GM19023 (cell line): ENCODE measurements around the gene GAB3.
"Not testable (repeated sequence)": the region's sequence is repeated elsewhere in the genome, so short reads cannot be mapped to it uniquely, and the experiment has no call there.

Experiments
- ATAC-seq: cut with Tn5 transposase; IDR thresholded peaks from one replicate; pipeline ENCODE4 v1.9.1; 2021; ENCODE audit warnings: mild to moderate bottlenecking, moderate library complexity; ENCODE audit not compliant: unreplicated experiment

GAB3 gene

DNA sequence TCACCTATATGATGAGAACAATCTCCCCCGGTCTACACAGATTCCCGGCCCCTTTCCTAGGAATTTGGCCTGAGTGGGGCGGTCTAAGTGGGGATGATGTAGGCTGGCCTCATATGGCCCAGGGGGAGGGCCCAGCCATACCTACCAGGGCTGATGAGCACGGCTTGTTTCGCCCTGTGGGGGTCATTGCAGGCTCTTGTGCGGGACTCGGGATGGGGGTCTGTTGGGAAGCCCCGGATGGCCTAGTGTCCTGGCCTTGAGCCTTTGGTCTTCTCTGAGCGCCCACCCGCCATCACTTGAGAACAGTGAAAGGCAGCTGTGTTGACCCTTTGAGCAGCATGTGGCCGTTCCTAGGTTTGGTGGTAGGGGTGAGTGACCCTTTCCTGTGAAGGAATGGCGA is 92.7 kb downstream of the GAB3 start:
- no peak for ATAC-seq

- ATAC-seq = no peak
Observed at GRCh38 chrX:154657226-154657805, 93.6 kb downstream of the GAB3 start.

GRCh38 chrX:154655786-154656185 is 95.1 kb downstream of the GAB3 start:
- no peak for ATAC-seq

DNA sequence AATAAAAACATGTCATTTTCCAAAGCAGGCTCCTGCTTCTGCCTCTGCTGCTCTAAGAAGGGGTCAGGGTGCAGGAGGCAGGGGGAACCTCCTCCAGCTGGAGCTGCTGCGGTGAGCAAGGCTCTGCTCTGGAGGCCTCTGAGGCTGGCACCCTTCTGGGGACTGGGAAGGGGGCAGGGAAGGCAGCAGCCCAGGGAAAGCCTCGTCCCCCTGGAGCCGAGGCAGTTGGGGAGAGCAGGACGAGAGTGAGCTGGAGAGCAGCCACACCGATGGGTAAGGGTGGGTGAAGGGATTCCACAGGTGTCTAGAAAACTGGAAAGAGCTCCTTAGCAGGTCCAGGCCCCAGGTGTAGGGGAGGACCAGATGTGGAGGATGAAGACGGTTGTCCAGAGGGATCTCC is 95.5 kb downstream of the GAB3 start:
- no peak for ATAC-seq

DNA sequence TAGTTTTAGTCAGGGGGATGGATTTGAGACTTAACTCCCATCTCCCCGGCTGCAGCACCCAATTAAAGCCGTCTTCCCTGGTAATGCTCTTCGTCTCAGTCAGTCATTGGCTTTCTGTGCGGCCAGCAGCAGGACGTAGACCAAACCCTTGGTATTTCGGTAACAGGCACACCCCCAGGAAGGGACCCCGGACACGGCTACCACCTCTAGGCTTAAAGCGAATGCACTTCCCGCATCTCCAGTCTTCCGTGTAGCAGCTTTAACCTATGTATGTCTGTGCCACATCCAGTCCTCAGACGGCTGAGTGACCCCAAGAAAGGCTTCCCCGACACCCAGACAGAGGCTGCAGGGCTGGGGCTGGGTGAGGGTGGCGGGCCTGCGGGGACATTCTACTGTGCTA is 96.0 kb downstream of the GAB3 start:
- ATAC-seq = no peak

- ATAC-seq = no peak
Observed at GRCh38 chrX:154654372-154654771, 96.5 kb downstream of the GAB3 start.

DNA sequence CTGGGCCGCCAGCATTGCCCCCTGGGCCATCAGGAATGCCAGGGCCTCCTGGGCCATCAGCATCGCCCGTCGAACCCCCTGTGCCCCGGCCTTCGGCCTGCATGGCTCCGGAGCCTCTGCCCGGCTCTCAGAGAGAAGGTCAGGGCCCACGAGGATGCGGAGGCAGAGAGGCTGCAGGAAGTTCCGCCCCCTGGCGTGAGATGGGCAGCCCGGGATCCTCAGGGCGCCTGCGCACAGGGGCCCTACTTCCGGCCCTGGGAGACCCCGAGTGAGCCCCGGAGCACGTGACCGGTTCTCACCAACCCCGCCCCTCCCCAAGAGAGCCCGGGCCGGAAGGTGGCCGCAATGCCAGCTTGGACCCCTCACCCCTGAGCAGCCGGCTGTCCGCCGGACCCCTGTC is 97.5 kb downstream of the GAB3 start, which contains the start of gene CTAG2:
Gene CTAG2, minus strand, starts transcription at position 167 of the 400 bp plus-strand sequence. Its CDS starts 64 bp downstream, at position 103.
- ATAC-seq = not testable (repeated sequence)

DNA sequence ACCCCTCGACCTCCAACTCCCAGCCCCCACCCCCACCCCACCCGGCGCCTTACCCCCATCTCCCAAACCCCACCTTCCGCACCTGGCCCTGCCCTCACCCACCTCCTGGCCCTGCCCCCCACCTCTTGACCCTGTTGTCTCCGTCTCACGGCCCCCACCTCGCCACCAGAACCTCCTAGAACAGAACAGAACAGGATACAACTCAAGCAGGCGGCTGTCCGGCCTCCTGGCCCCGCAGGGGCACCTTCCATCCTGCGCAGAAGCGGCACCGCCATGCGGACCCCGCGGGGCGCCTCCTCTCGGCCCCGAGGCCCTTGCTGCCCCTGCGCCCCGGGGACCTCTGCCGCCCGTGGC is 97.9 kb downstream of the GAB3 start:
- ATAC-seq = no peak

DNA sequence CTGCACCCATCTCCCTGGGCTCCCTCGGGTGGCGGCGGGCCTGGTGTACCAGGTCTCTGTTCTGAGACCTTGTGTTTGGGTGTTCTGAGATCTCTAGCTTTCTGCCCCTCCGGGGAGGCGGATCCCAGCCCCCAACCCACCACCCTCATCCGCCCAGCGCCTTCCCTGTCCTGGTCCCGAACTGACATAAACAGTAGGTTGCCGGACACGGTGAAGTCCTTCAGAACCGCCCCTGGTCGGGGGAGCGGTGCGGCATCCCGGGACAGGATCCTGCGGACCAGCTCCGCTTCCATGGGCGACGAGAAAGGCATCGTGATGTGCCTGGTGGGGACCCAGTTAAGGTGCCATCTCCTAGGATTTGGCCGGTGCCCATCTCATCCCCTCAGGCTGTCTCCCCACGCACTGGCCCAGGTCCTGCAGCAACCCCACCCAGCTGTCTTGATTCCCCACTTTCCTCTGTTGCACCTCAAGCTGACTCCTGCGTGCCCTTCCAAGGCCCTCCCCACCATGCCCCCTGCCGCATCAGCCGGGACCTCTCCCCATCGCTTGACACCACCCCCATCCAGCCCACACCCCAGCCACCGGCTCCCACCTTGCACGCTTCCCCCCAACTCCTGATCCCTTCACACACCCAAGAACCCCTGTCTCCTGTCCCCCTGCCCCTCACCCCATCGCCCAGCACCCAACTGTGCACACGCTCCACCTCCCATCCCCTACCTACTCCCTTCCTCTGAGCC is 98.4 kb downstream of the GAB3 start:
- no peak for ATAC-seq

- no peak for ATAC-seq
Observed at GRCh38 chrX:154650221-154650510, 100.7 kb downstream of the GAB3 start.

- no peak for ATAC-seq
Observed at GRCh38 chrX:154649503-154650220, 101.2 kb downstream of the GAB3 start.

DNA sequence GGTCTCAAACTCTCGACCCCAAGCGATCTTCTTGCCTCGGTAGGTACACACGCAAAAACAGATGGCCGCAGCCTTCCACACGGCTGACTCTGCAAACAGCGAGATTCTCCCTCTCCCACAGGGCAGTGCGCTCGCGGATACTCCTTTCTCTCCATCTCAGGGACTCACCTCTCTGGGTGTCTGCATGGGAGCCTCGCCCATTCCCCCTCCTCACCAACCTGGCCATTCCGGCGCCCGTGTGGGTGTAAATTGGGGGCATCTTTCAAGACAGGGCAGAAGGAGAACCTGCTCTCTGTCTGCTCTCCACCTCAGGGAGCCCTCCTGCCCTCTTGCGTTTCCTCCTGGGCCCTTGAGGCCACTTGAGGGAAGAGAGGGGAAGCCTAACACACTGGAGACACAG is 101.9 kb downstream of the GAB3 start:
- no peak for ATAC-seq

GRCh38 chrX:154645745-154646378 is 105.0 kb downstream of the GAB3 start:
- ATAC-seq = not testable (repeated sequence)

- ATAC-seq = not testable (repeated sequence)
Observed at GRCh38 chrX:154643708-154644107, 107.2 kb downstream of the GAB3 start.

- not testable (repeated sequence) for ATAC-seq
Observed at GRCh38 chrX:154641740-154642139, 109.1 kb downstream of the GAB3 start.

DNA sequence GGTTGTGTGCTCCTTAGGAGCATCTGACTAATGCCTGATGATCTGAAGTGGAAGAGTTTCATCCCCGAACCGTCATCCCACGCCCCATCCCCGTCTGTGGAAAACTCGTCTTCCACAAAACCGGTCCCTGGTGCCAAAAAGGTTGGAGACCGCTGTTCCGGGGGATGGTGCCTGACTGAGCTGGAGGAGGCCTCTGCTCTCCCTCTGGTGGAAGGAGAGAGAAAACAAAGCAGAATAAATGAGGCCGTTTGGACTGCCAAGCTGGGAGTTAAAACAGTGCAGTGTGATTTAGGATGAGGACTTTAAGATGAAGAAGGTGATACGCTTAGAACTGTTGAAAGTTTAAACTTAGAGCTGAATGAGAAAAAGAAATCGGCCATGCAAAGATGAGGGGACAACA is 117.2 kb downstream of the GAB3 start:
- ATAC-seq = not testable (repeated sequence)

- ATAC-seq = not testable (repeated sequence)
Observed at GRCh38 chrX:154630949-154631348, 119.9 kb downstream of the GAB3 start.

DNA sequence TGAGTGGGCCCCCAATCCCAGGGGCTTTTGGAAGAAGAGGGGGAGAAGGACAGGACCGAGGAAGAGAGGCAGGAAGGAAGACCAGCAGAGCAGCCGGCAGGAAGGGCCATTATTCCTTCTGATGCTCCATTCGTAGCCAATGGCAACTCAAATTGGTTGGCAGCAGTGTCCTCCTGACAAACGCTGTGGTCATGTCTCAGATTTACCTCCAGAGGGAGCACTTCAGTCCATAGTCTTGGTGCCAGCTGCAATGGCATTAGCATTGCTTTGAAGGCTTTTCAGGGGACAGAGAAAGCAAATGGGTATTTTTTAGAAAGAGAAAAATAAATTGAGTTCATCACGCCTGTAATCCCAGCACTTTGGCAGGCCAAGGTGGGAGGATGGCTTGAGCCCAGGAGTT is 121.9 kb downstream of the GAB3 start:
- not testable (repeated sequence) for ATAC-seq
